Occipital lobe (tissue), 2 donors: ENCODE results near the gene SHKBP1. TPM values are rescaled to one million over a fixed set of nuclear protein-coding genes. Genes with fewer than 3 reads are reported as not detected.
"Not testable (repeated sequence)": the region's sequence is repeated elsewhere in the genome, so short reads cannot be mapped to it uniquely, and the experiment has no call there.

ENCODE experiments used
- DNase-seq: peaks from one replicate; lab custom pipeline; 2025; lab: John Stamatoyannopoulos, UW
- total RNA-seq: library from RNA; depleted of rRNA; stranded (reverse); fragments of >200 nt; gene quantifications from one replicate; pipeline ENCODE4 v1.2.3, GENCODE V29; 2014

SHKBP1 gene
- total RNA-seq, 1 donor from 2014 or later, result 4.1 TPM

GRCh38 chr19:40582467-40582866, 5.8 kb downstream of the SHKBP1 start:
- no peak for DNase-seq

GRCh38 chr19:40583283-40583682, 6.6 kb downstream of the SHKBP1 start:
- no peak for DNase-seq

- DNase-seq, result no peak
These were observed 7.3 kb downstream of the SHKBP1 start for GRCh38 chr19:40584007-40584406.

GRCh38 chr19:40585241-40585981, 8.7 kb downstream of the SHKBP1 start:
- no peak for DNase-seq

GRCh38 chr19:40585982-40586422, 9.3 kb downstream of the SHKBP1 start:
- DNase-seq, result no peak

- no peak for DNase-seq
These were observed 9.9 kb downstream of the SHKBP1 start for GRCh38 chr19:40586611-40587010.

- no peak for DNase-seq
These were observed 11.6 kb downstream of the SHKBP1 start for GRCh38 chr19:40588110-40588854.

- DNase-seq, result no peak
These were observed 12.4 kb downstream of the SHKBP1 start for GRCh38 chr19:40588926-40589569.

- DNase-seq, result no peak
These were observed 13.1 kb downstream of the SHKBP1 start for GRCh38 chr19:40589591-40590429.

GRCh38 chr19:40590464-40591265, 14.0 kb downstream of the SHKBP1 start:
- DNase-seq, result no peak

GRCh38 chr19:40591724-40592123, 15.1 kb downstream of the SHKBP1 start:
- not testable (repeated sequence) for DNase-seq

- no peak for DNase-seq
These were observed 15.5 kb downstream of the SHKBP1 start for GRCh38 chr19:40592170-40592569.

- DNase-seq, result peak; percentile 70
These were observed 17.6 kb downstream of the SHKBP1 start for GRCh38 chr19:40594255-40594654.

GRCh38 chr19:40594657-40595091, 18.0 kb downstream of the SHKBP1 start:
- peak; percentile 70 for DNase-seq

GRCh38 chr19:40596608-40597328, 20.1 kb downstream of the SHKBP1 start:
- no peak for DNase-seq

GRCh38 chr19:40597329-40597838, 20.7 kb downstream of the SHKBP1 start:
- DNase-seq, result no peak

- peak; percentile 73 for DNase-seq
These were observed 21.6 kb downstream of the SHKBP1 start for GRCh38 chr19:40598121-40598917.

GRCh38 chr19:40598918-40599307, 22.2 kb downstream of the SHKBP1 start:
- no peak for DNase-seq
